Measurements from ENCODE around the gene TBK1. TPM values are rescaled to one million over a fixed set of nuclear protein-coding genes. Genes with fewer than 3 reads are reported as not detected.
"Not testable (repeated sequence)": the region's sequence is repeated elsewhere in the genome, so short reads cannot be mapped to it uniquely, and the experiment has no call there.

Gene TBK1
- total RNA-seq, 1 experiment from 2014 or later, result 33.8 TPM

- Histone ChIP-seq H3K4me1 (ENCODE audit: insufficient read depth, low read length, poor library complexity, severe bottlenecking) (no peaks in the 10 kb centered on the region), H3K27me3 (replicated peaks; ENCODE audit: insufficient read depth, low read depth, low read length, poor library complexity) (no peaks in the 10 kb centered on the region), H3K4me3 (ENCODE audit: low read depth, low read length, poor library complexity, severe bottlenecking) (no peak overlapping the region), H3K9me3 (ENCODE audit: low read depth, low read length, poor library complexity, severe bottlenecking) (no peaks in the 10 kb centered on the region), H3K36me3 (ENCODE audit: insufficient read depth, low read length, poor library complexity, severe bottlenecking) (no peaks in the 10 kb centered on the region), H3K27ac (ENCODE audit: low read depth, low read length, poor library complexity, severe bottlenecking) (no peak overlapping the region)
- ChIA-PET CTCF (no interaction called here), POLR2A (ENCODE audit: low non-redundant PET) (interaction anchor here (0.6 kb wide), 2 partner anchors 13 to 162 kb away, joined by 3 to 5 read pairs; no protein-coding TSS in a partner anchor)
- no TSS peak for BruUV-seq (replicated peaks)
- DNase-seq (ENCODE audit: low spot score), result no peak
- intact Hi-C loops (cut with micrococcal nuclease; ENCODE audit: unreplicated experiment), result no loop called here
- no peak for TF ChIP-seq CTCF (conservative IDR thresholded peaks at IDR 0.05; ENCODE audit: low read depth, low read length)
- no peak for TF ChIP-seq EZH2 (IDR thresholded peaks at IDR 0.05; ENCODE audit: borderline replicate concordance, low read depth, low read length, poor library complexity, severe bottlenecking)
These were observed 82.8 kb downstream of the TBK1 start for GRCh38 chr12:64534672-64535199.

DNA sequence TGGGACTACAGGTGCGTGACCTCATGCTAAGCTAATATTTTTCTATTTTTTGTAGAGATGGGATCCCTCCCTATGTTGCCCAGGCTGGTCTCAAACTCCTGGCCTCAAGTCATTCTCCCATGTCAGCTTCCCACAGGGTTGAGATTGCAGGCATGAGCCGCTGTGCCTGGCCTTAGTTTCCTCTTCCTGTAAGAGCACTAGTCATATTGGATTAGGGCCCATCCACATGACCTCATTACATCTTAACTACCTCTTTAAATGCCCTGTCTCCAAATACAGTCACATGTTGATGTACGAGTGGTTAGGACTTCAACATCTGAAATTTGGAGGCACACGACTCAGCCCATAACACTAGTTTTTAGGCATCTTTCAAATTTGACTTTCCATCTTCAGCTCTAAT is 86.2 kb downstream of the TBK1 start:
- DNase-seq (ENCODE audit: low spot score), result no peak
- Histone ChIP-seq H3K4me1 (ENCODE audit: insufficient read depth, low read length, poor library complexity, severe bottlenecking) (no peaks in the 10 kb centered on the region), H3K9me3 (ENCODE audit: low read depth, low read length, poor library complexity, severe bottlenecking) (no peaks in the 10 kb centered on the region), H3K4me3 (ENCODE audit: low read depth, low read length, poor library complexity, severe bottlenecking) (no peak overlapping the region), H3K27me3 (replicated peaks; ENCODE audit: insufficient read depth, low read depth, low read length, poor library complexity) (no peaks in the 10 kb centered on the region), H3K36me3 (ENCODE audit: insufficient read depth, low read length, poor library complexity, severe bottlenecking) (no peaks in the 10 kb centered on the region), H3K27ac (ENCODE audit: low read depth, low read length, poor library complexity, severe bottlenecking) (no peak overlapping the region)
- ChIA-PET POLR2A (ENCODE audit: low non-redundant PET) (interaction anchor here (0.7 kb wide), 1 partner anchor 78 kb away, joined by 8 read pairs; no protein-coding TSS in a partner anchor), CTCF (no interaction called here)
- intact Hi-C loops (cut with micrococcal nuclease; ENCODE audit: unreplicated experiment), result no loop called here
- no peak for TF ChIP-seq CTCF (conservative IDR thresholded peaks at IDR 0.05; ENCODE audit: low read depth, low read length)
- TF ChIP-seq EZH2 (IDR thresholded peaks at IDR 0.05; ENCODE audit: borderline replicate concordance, low read depth, low read length, poor library complexity, severe bottlenecking), result no peak
- BruUV-seq (replicated peaks), result no TSS peak

- POLR2A ChIA-PET (ENCODE audit: low non-redundant PET); H3K4me3 ChIP-seq (ENCODE audit: low read depth, low read length, poor library complexity, severe bottlenecking); intact Hi-C loops (cut with micrococcal nuclease; ENCODE audit: unreplicated experiment): not testable (repeated sequence)
These were observed 90.6 kb downstream of the TBK1 start for GRCh38 chr12:64542409-64543047.

More at GRCh38 chr12:64542409-64543047, 90.6 kb downstream of the TBK1 start:
- H3K4me1 ChIP-seq (ENCODE audit: insufficient read depth, low read length, poor library complexity, severe bottlenecking), result peaks cover 10% of the 10 kb centered on the region
- H3K27ac ChIP-seq (ENCODE audit: low read depth, low read length, poor library complexity, severe bottlenecking); H3K36me3 ChIP-seq (ENCODE audit: insufficient read depth, low read length, poor library complexity, severe bottlenecking); H3K9me3 ChIP-seq (ENCODE audit: low read depth, low read length, poor library complexity, severe bottlenecking); CTCF ChIA-PET; BruUV-seq (replicated peaks); H3K27me3 ChIP-seq (replicated peaks; ENCODE audit: insufficient read depth, low read depth, low read length, poor library complexity); DNase-seq (ENCODE audit: low spot score): not testable (repeated sequence)
